ENCODE data around the gene PACSIN2. TPM values are rescaled to one million over a fixed set of nuclear protein-coding genes. Genes with fewer than 3 reads are reported as not detected.

The PACSIN2 gene
- total and polyA plus RNA-seq, 5 experiments from 2014 or later, result 21.9 to 44.9 (median 27.8) TPM

DNA sequence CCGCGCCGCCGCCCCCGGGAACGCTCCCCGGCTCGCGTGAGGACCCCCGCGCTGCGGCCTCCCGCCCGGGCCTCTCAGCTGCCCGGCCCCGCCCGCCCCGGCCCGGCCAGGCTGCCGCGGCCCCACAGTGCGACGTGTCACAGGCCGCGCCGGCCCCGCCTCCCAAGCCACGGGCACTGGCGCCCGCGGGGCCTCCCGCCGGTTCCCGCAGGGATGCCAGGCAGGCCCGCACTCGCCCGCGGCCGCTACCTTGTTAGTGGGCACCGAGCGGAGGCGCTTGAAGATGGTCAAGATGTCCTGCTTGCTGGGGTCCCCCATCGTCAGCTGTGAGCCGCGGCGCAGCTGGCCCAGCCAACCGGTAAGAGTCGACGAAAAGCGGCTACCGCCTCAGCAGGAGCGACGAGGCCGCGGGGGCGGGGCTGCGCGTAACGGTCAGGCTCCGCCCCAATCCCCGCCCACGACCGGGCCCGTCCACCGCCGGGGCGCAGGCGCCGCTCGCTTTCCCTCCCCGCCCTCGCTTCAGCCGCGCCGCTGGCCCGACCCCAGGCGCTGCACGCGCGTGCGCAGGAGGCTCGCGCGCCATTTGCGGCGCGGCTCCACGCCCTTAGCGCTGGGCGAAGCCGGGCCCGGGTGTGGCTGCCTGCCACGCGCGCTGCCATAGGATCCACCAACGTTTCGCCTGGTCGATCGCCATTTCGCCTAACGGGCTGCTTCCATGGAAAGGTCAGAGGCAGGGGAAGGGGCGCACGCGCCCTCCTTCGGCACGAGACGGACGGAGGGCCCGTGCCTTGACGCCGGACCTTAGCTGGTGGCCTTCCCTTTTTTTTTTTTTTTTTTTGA is 157.9 kb downstream of the PACSIN2 start, which contains the start of gene ARFGAP3:
Gene ARFGAP3, minus strand, starts transcription at position 409 of the 840 bp plus-strand sequence. Its CDS starts 91 bp downstream, at position 318.
- DNase-seq (peak; percentile 88 to 99 (median 96)), ATAC-seq (peak; percentile 88 to 89)
- H3K4me3 Mint-ChIP-seq, result peak within 1 kb of the TSS; percentile 82 to 90 (median 86)
- POLR2A ChIA-PET, result interaction anchor here (0.6 to 1.9 kb wide), 7 partner anchors 14 to 331 kb away, joined by 3 to 10 read pairs (median 4); partner anchors contain the start of genes PACSIN2, POLDIP3 and TTLL12
- H3K27me3 Mint-ChIP-seq, result no peaks in the 10 kb centered on the region
- H3K27ac Mint-ChIP-seq, result peak within 1 kb of the TSS; percentile 82 to 94 (median 90)
- H3K9me3 Mint-ChIP-seq, result no peaks in the 10 kb centered on the region
- H3K36me3 Mint-ChIP-seq, result no peaks in the 10 kb centered on the region
- peaks cover 4 to 33% (median 14%) of the 10 kb centered on the region in 4 donors for H3K4me1 Mint-ChIP-seq

DNA sequence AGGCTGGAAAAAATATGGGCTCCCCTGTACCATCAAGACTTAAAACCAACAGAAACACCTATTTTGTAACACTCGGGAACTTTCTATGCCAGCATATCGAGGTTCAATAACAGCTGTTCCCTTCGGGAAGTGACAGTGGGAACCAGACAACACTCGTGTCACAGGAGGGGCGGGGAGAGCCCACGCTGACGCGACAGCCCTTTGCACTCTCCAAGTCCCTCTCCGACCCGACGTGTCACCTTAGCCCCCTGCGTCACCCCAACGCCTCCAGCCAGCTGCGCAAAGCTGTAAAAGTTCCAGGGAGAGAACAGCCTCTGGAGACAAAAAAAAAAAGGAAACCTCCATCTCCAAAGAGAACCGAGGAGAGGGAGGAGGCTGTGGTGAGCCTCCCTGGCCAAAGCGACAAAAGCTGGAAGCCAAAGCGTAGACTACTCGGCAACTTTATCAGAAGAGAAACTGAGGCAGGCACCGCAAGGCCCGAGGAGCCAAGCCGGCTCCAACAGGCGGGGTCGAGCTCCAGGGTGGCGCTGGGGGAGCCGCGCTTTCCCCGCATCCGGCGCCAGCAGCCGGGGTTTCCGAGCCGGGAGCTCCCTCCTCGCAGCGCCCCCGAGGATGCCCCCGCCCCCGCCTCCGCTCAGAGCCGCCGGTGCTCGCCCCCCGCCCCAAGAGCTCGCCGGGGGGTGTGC is 158.6 kb downstream of the PACSIN2 start:
- H3K4me3 Mint-ChIP-seq, result peak overlapping the region; percentile 82 to 90 (median 86)
- no peaks in the 10 kb centered on the region for H3K36me3 Mint-ChIP-seq
- POLR2A ChIA-PET, result interaction anchor here (0.6 to 1.9 kb wide), 4 partner anchors 15 to 331 kb away, joined by 3 to 10 read pairs (median 5); partner anchors contain the start of genes POLDIP3 and TTLL12
- no peaks in the 10 kb centered on the region for H3K27me3 Mint-ChIP-seq
- DNase-seq, result peak in 8 of 10 donors; percentile 44 to 78 (median 64)
- ATAC-seq, result peak; percentile 53 to 58
- no peaks in the 10 kb centered on the region for H3K9me3 Mint-ChIP-seq
- peaks cover 4 to 30% (median 16%) of the 10 kb centered on the region in 4 donors for H3K4me1 Mint-ChIP-seq
- H3K27ac Mint-ChIP-seq, result peak overlapping the region; percentile 80 to 94 (median 88)

DNA sequence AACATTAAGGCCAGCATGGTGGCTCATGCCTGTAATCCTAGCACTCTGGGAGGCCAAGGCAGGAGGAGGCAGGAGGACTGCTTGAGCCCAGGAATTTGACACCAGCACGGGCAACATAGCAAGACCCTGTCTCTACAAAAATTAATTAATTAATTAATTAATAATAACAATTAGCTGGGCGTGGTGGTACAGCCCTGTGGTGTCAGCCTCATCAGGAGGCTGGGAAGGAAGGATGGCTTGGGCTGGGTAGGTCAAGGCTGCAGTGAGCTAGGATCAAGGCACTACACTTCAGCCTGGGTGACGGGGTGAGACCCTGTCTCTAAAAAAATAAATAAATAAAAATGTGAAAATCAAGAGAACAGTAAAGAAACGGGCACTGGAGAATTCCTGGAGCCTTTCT is 159.2 kb downstream of the PACSIN2 start:
- DNase-seq, result no peak
- Mint-ChIP-seq H3K4me1 (peaks cover 4 to 29% (median 22%) of the 10 kb centered on the region in 4 donors), H3K27me3 (no peaks in the 10 kb centered on the region), H3K9me3 (no peaks in the 10 kb centered on the region), H3K27ac (peak overlapping the region in 9 of 10 donors; percentile 80 to 94 (median 88)), H3K36me3 (no peaks in the 10 kb centered on the region), H3K4me3 (peak overlapping the region; percentile 82 to 90 (median 86))
- ATAC-seq, result no peak
- POLR2A ChIA-PET, result no interaction called here

DNA sequence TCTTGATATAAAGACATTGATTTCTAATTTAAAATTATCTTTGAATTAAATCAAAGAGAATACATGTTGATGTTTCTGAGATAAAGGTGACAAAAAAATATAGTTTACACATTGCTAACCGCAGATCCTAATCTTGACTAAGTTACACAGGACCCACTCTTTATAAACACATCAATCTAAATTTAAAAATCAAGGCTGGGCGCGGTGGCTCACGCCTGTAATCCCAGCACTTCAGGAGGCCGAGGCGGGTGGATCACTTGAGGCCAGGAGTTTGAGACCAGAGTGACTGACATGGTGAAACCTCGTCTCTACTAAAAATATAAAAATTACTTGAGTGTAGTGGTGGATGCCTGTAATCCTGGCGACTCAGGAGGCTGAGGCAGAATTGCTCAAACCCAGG is 159.7 kb downstream of the PACSIN2 start:
- Mint-ChIP-seq H3K9me3 (no peaks in the 10 kb centered on the region), H3K4me1 (peaks cover 6 to 30% (median 20%) of the 10 kb centered on the region in 4 donors), H3K27me3 (no peaks in the 10 kb centered on the region), H3K36me3 (no peaks in the 10 kb centered on the region), H3K27ac (peak overlapping the region in 6 of 10 donors; percentile 12 to 84 (median 72)), H3K4me3 (peak overlapping the region; percentile 13 to 87 (median 55))
- DNase-seq, result no peak
- no peak for ATAC-seq
- POLR2A ChIA-PET, result interaction anchor here (1.7 kb wide), 1 partner anchor 27 kb away, joined by 5 read pairs; no protein-coding TSS in a partner anchor

DNA sequence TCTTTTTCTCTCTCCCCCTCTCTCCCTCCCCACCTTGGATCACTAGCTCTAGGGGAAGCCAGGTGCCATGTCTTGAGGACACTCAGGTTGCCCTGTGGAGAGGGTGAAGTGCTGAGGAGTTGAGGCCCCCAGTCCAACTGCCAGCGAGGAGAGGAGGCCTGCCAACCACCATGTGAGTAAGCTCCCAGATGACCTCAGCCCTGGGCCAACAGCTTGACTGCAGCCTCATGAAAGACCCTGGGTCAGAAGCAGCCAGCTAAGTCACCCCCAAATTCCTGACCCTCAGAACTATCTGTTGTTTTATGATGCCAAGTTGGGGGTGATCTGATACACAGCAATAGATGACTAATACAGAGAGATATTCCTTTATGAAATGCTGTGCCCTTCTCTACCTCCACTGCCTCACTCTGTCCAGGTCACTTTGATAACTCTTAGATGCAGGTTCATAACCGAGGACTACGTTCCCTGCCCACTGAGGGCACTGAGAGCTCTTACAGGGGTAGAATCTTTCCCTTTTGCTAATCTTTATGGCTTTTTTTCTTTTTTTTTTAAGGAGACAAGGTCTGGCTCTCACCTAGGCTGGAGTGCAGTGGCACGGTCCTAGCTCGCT is 165.9 kb downstream of the PACSIN2 start:
- Mint-ChIP-seq H3K27ac (peak overlapping the region in 2 of 10 donors; percentile 61 to 71), H3K4me1 (peaks cover 6 to 29% (median 19%) of the 10 kb centered on the region in 4 donors), H3K27me3 (no peaks in the 10 kb centered on the region), H3K36me3 (peaks cover 6 to 31% (median 19%) of the 10 kb centered on the region in 3 donors), H3K9me3 (no peaks in the 10 kb centered on the region), H3K4me3 (no peak overlapping the region)
- ATAC-seq, result no peak
- no peak for DNase-seq
- POLR2A ChIA-PET, result interaction anchor here (0.5 to 0.7 kb wide), 2 partner anchors 46 to 81 kb away, joined by 3 read pairs; no protein-coding TSS in a partner anchor

DNA sequence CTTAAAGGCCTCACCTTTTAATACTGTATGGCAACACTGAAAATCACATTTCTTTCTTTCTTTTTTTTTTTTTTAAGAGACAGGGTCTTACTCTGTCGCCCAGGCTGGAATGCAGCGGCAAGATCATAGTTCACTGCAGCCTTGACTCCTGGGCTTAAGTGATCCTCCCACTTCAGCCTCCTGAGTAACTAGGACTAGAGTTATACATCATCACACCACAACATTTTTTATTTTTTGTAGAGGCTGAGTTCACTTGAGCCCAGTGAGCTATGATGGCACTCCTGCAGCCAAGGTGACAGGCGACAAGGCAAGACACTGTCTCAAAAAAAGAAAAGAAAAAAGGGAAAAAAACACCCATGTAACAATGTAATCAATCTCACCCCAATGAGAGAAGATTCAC is 167.8 kb downstream of the PACSIN2 start:
- Mint-ChIP-seq H3K36me3 (peaks cover 6 to 49% (median 22%) of the 10 kb centered on the region in 3 donors), H3K27ac (no peak overlapping the region), H3K9me3 (no peaks in the 10 kb centered on the region), H3K4me3 (no peak overlapping the region), H3K27me3 (no peaks in the 10 kb centered on the region), H3K4me1 (peaks cover 9 to 41% (median 26%) of the 10 kb centered on the region in 4 donors)
- no peak for ATAC-seq
- POLR2A ChIA-PET, result no interaction called here
- no peak for DNase-seq

DNA sequence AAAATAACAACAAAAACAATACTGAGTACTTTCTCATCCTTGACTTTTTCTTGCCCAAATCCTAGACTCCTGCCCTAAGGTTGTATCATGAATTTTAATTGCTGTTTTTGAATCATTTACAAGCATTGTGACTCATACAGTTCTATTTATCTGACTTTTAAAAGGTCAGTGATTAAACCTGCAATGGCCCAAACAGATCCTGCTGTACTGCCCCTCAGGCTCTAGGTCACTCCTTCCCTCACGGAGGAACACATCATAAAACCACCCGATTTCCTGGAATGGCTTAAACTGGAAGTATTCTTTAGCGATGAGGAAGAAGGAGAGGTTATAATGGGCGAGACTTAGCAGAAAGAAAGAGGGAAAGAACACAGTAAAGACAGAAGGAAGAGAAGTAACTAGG is 170.2 kb downstream of the PACSIN2 start:
- H3K27me3 Mint-ChIP-seq, result no peaks in the 10 kb centered on the region
- no peak for DNase-seq
- POLR2A ChIA-PET, result no interaction called here
- H3K27ac Mint-ChIP-seq, result peak overlapping the region in 1 of 10 donors; percentile 19
- ATAC-seq, result no peak
- H3K9me3 Mint-ChIP-seq, result no peaks in the 10 kb centered on the region
- no peak overlapping the region for H3K4me3 Mint-ChIP-seq
- peaks cover 6 to 69% (median 28%) of the 10 kb centered on the region in 3 donors for H3K36me3 Mint-ChIP-seq
- H3K4me1 Mint-ChIP-seq, result peaks cover 11 to 36% (median 27%) of the 10 kb centered on the region in 4 donors

DNA sequence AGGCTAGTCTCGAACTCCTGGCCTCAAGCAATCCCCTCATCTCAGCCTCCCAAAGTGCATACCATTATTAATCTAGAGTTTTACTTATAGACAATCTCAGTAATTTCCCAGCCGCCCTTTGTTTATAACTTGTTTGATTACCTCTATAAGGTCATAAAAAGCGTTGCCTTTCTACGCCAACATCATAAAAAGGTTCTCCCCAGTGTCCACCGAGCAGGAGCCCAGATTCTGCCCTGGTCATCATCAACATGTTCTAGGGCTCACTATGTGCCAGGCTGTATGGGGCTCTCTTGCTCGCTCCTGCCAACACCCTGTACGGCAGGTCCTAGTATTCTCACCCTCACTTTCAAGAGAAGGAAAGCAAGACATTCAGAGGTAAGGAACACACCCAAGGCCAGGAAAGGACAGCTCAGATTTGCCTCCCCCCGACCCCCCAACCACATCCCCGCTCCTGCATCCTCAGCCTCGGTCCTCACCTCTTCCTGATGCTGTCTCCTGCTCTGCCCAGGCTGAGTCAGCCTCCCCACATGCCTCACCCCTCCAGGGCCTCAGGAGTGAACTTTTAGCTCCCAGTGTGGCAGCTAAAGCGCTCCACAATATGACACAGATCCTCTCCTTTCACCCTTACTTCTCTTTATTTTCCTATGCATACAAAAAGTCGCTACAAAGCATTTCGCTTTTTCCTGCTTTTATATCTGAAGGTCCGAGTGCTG is 172.1 kb downstream of the PACSIN2 start:
- POLR2A ChIA-PET, result interaction anchor here (1.1 kb wide), 1 partner anchor 8 kb away, joined by 3 read pairs; no protein-coding TSS in a partner anchor
- Mint-ChIP-seq H3K36me3 (peaks cover 6 to 71% (median 28%) of the 10 kb centered on the region in 3 donors), H3K9me3 (no peaks in the 10 kb centered on the region), H3K27ac (peak overlapping the region in 6 of 10 donors; percentile 6 to 42 (median 34)), H3K4me3 (no peak overlapping the region), H3K27me3 (no peaks in the 10 kb centered on the region), H3K4me1 (peaks cover 11 to 27% (median 22%) of the 10 kb centered on the region in 4 donors)
- DNase-seq (no peak), ATAC-seq (no peak)

DNA sequence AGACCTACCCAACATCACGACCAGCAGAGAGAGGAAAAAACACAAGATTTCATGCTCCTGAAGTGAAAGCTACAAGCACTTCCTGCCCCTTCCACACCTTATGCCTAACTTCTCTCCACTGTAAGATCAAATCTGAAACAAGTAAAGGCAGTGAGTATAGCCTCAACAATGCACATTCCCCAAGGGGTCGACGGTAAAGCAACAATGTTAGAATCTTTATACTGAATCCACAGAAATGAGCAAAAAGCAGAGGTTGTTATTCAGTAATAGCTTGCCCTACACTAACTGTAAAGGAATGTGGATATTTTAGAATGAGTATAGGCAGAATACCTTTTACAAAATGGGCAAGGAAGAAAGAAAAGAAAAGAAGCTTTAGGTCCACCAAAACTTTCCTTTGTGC is 173.5 kb downstream of the PACSIN2 start:
- POLR2A ChIA-PET, result interaction anchor here (0.6 to 0.7 kb wide), 3 partner anchors 15 to 174 kb away, joined by 3 to 6 read pairs (median 4); partner anchors contain the start of gene PACSIN2
- Mint-ChIP-seq H3K36me3 (peaks cover 6 to 69% (median 25%) of the 10 kb centered on the region in 3 donors), H3K27ac (peak overlapping the region in 1 of 10 donors; percentile 64), H3K4me1 (peaks cover 11 to 27% (median 22%) of the 10 kb centered on the region in 4 donors), H3K27me3 (no peaks in the 10 kb centered on the region), H3K9me3 (no peaks in the 10 kb centered on the region), H3K4me3 (no peak overlapping the region)
- no peak for DNase-seq
- ATAC-seq, result no peak

DNA sequence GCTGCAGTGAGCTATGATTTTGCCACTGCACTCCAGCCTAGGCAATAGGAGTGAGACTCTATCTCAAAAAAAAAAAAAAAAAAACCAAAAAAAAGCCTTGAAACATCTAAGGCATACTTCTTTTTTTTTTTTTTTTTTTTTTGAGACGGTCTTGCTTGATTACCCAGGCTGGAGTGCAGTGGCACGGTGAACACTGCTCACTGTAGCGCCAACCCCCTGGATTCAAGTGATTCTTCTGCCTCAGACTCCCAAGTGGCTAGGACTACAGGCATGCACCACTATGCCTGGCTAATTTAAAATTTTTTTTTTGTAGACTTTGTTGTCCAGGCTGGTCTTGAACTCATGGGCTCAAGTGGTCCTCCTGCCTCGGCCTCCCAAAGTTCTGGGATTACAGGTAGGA is 177.4 kb downstream of the PACSIN2 start:
- H3K27me3 Mint-ChIP-seq, result no peaks in the 10 kb centered on the region
- H3K4me1 Mint-ChIP-seq, result peaks cover 5 to 9% (median 6%) of the 10 kb centered on the region in 4 donors
- DNase-seq (no peak), ATAC-seq (no peak)
- peaks cover 6 to 69% (median 23%) of the 10 kb centered on the region in 3 donors for H3K36me3 Mint-ChIP-seq
- no peak overlapping the region for H3K27ac Mint-ChIP-seq
- H3K9me3 Mint-ChIP-seq, result no peaks in the 10 kb centered on the region
- POLR2A ChIA-PET, result interaction anchor here (0.6 kb wide), 2 partner anchors 42 to 183 kb away, joined by 4 to 5 read pairs; no protein-coding TSS in a partner anchor
- no peak overlapping the region for H3K4me3 Mint-ChIP-seq

DNA sequence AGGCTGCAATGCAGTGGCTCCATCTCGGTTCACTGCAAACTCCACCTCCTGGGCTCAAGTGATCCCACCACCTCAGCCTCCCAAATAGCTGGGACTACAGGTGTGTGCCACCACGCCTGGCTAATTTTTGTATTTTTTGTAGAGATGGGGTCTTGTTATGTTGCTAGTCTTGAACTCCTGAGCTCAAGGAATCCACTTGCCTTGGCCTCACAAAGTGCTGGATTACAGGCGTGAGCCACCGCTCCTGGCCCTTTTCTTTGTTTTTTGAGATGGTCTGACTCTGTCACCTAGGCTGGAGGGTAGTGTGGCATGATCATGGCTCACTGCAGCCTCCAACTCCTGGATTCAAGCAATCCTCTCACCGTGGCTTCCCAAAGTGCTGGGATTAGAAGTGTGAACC is 178.9 kb downstream of the PACSIN2 start:
- POLR2A ChIA-PET, result no interaction called here
- Mint-ChIP-seq H3K27me3 (no peaks in the 10 kb centered on the region), H3K4me1 (peaks cover 2 to 5% (median 4%) of the 10 kb centered on the region in 4 donors), H3K27ac (no peak overlapping the region), H3K9me3 (no peaks in the 10 kb centered on the region), H3K4me3 (no peak overlapping the region), H3K36me3 (peaks cover 6 to 73% (median 22%) of the 10 kb centered on the region in 3 donors)
- DNase-seq (no peak), ATAC-seq (no peak)
